ENCODE data around the gene MEGF9.
"Not testable (repeated sequence)": the region's sequence is repeated elsewhere in the genome, so short reads cannot be mapped to it uniquely, and the experiment has no call there.

The MEGF9 gene

GRCh38 chr9:120558454-120558853 lies 155.8 kb downstream of the MEGF9 start:
- no peak for DNase-seq
- intact Hi-C loops (cut with DNase I) = no loop called here

GRCh38 chr9:120557205-120557604 lies 157.1 kb downstream of the MEGF9 start:
- intact Hi-C loops (cut with DNase I) = no loop called here
- DNase-seq = no peak

- DNase-seq = no peak
- intact Hi-C loops (cut with DNase I) = no loop called here
These were observed 157.5 kb downstream of the MEGF9 start for GRCh38 chr9:120556775-120557174.

DNA sequence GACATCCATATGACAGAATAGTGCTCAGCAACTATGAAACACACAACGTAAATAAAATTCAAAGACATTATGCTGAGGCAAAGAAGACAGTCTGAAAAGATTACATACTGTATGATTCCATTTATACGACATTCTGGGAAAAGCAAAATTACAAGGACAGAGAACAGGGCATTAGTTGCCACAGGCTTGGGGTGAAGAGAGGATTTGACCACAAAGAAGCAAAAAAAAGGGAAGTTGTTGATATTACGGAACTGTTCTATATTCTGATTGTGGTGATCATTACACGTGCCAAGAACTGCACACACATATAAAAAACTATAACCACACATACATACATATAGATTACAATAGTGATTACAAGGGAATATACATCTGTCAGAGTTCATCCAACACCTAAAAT lies 158.4 kb downstream of the MEGF9 start:
- no peak for DNase-seq
- intact Hi-C loops (cut with DNase I) = no loop called here

DNA sequence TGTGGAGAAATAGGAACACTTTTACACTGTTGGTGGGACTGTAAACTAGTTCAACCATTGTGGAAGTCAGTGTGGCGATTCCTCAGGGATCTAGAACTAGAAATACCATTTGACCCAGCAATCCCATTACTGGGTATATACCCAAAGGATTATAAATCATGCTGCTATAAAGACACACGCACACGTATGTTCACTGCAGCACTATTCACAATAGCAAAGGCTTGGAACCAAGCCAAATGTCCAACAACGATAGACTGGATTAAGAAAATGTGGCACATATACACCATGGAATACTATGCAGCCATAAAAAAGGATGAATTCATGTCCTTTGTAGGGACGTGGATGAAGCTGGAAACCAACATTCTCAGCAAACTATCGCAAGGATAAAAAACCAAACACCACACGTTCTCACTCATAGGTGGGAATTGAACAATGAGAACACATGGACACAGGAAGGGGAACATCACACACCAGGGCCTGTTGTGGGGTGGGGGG lies 162.0 kb downstream of the MEGF9 start:
- intact Hi-C loops (cut with DNase I) = not testable (repeated sequence)

More for the DNA sequence above, 162.0 kb downstream of the MEGF9 start:
- DNase-seq = not testable (repeated sequence)

Data from posterior cingulate gyrus (tissue), 11 donors.